Endothelial cell of umbilical vein (primary cell): ENCODE data around the gene EXOC3.

Experiments used
- EZH2 ChIP-seq: IDR thresholded peaks from 2 replicates; pipeline ENCODE4 v1.6.1; 2012; ENCODE audit warnings: borderline replicate concordance, low read depth, mild to moderate bottlenecking, moderate library complexity, low read length, inconsistent platforms; ENCODE audit not compliant: severe bottlenecking
- POLR2A ChIP-seq: IDR thresholded peaks from 2 replicates; pipeline ENCODE4 v1.6.1; 2012; ENCODE audit warnings: low read depth, mild to moderate bottlenecking, control low read depth, low read length
- POLR2AphosphoS5 ChIP-seq: IDR thresholded peaks from 2 replicates; pipeline ENCODE4 v1.6.1; 2012; ENCODE audit warnings: low read depth, mild to moderate bottlenecking, control low read depth, low read length, moderate library complexity; ENCODE audit not compliant: insufficient read depth
- TF ChIP-seq, protein P1 (sequence below), 2 donors: IDR thresholded peaks; 1 replicate in 1 of 2; 2 replicates in 1 of 2; pipeline ENCODE4 v1.5.1; 2011; ENCODE audit warnings: low read length in 2 of 2, mild to moderate bottlenecking in 2 of 2, moderate library complexity in 2 of 2, control low read depth in 1 of 2, inconsistent platforms in 1 of 2, low read depth in 1 of 2; ENCODE audit not compliant: insufficient read depth in 1 of 2; ENCODE audit errors: extremely low read depth in 1 of 2

DNA sequence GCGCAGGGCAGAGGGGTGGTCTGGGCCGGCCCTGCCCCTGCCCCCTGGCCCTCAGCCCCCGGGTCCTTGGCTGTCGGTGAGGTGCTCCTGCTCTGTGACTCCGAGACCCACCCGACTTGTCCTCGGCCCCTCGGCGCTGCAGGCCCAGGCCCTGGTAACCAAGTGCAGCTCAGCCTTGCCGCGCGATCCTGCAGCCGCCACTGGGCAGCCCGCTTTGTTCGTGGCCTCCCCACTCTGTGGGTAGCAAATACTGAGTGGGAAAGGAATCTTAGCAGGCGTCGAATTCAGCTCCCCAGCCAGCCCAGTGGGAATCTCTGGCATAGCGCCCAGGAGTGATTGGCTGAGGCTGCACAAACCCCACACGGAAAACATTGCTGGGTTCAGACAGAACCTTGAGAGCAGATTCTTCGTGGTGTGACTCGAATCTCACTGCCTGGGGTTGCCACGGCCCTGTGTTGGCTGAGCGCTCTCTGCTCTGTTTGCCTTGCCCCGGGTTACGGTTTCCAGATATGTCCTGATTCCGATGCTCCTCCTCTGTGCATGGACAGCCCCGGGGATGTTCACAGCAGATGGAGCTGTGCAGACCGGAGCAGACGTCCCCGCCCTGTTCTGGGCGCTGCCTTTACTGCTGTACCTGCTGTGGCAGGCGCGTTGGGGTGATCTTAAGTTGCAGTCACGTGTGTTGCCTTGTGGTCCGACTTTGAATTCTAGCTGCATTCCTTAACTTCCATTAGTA is 13.4 kb upstream of the EXOC3 start:
- TF ChIP-seq POLR2A (no peak), POLR2AphosphoS5 (no peak), EZH2 (no peak)
- TF ChIP-seq, protein P1, sequence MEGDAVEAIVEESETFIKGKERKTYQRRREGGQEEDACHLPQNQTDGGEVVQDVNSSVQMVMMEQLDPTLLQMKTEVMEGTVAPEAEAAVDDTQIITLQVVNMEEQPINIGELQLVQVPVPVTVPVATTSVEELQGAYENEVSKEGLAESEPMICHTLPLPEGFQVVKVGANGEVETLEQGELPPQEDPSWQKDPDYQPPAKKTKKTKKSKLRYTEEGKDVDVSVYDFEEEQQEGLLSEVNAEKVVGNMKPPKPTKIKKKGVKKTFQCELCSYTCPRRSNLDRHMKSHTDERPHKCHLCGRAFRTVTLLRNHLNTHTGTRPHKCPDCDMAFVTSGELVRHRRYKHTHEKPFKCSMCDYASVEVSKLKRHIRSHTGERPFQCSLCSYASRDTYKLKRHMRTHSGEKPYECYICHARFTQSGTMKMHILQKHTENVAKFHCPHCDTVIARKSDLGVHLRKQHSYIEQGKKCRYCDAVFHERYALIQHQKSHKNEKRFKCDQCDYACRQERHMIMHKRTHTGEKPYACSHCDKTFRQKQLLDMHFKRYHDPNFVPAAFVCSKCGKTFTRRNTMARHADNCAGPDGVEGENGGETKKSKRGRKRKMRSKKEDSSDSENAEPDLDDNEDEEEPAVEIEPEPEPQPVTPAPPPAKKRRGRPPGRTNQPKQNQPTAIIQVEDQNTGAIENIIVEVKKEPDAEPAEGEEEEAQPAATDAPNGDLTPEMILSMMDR (IDR thresholded peaks at IDR 0.05; ENCODE audit: extremely low read depth in 1 of 2, insufficient read depth in 1 of 2, low read depth in 1 of 2, low read length in 2 of 2), result no peak
